A549 treated with CORT108297 at 1 μM for 4 hours (cell line): Measurements from ENCODE around the gene FCER2. TPM values are rescaled to one million over a fixed set of nuclear protein-coding genes. Genes with fewer than 3 reads are reported as not detected.

Experiments
- total RNA-seq: library from RNA; stranded (reverse); fragments of 200-300 nt; extraction: Qiagen RNA extraction; gene quantifications from 5 replicates; pipeline ENCODE4 v1.2.3, GENCODE V29; 2022

FCER2 gene, protein sequence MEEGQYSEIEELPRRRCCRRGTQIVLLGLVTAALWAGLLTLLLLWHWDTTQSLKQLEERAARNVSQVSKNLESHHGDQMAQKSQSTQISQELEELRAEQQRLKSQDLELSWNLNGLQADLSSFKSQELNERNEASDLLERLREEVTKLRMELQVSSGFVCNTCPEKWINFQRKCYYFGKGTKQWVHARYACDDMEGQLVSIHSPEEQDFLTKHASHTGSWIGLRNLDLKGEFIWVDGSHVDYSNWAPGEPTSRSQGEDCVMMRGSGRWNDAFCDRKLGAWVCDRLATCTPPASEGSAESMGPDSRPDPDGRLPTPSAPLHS
- total RNA-seq: not detected in 5 replicates

GRCh38 chr19:7701654-7702457 is at the start of gene FCER2:
FCER2 (minus strand) TSS chr19:7702131; CDS start chr19:7699760, 2,371 bp downstream.

GRCh38 chr19:7746903-7747884 is 45.3 kb upstream of the FCER2 start, which contains the start of gene CD209:
CD209 (minus strand) TSS chr19:7747534; CDS start chr19:7747511, 23 bp downstream.

GRCh38 chr19:7732045-7732444 is 30.1 kb upstream of the FCER2 start, which contains the start of gene CLEC4G:
CLEC4G (minus strand) TSS chr19:7732110; CDS start chr19:7732102, 8 bp downstream.

DNA sequence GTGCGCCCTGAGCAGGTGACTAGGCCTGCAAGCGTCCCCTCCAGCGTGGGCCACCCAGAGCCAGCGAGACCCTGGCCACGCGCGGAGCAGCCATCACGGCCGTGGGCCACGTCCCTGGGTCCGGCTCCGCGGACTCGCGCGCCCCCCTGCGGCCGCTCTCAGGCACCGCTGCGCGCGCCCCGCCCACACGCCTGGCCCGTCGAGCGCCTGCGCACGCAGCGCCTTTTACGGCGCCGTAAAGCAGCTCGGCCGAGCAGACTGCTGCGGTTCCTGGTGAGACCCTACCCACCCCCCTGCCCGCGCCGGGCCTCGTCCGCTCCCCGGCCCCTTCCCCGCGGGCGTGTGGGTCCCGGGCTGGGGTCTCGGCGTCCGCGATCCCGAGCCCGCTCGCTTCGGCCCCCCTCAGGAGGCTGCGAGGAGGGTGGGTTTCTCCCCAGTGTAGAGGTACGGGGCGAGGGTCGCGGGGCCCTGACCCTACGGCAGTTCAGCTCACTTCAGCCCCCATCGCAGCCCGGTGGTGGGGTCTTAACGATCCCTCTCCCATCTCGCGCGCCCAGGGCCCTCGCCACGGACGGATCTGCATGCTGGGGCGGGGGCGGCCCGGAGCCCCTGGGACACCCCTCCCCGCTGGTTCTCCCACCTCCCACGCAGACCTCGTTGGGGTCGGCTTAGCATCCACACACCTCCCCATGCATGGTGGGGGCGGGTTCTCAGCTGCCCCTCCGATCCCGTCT is 21.2 kb downstream of the FCER2 start, which contains the start of gene TRAPPC5:
TRAPPC5 (plus strand) TSS at position 228 of the 734 bp plus-strand sequence. CDS start 1,421 bp downstream, outside the sequence.

DNA sequence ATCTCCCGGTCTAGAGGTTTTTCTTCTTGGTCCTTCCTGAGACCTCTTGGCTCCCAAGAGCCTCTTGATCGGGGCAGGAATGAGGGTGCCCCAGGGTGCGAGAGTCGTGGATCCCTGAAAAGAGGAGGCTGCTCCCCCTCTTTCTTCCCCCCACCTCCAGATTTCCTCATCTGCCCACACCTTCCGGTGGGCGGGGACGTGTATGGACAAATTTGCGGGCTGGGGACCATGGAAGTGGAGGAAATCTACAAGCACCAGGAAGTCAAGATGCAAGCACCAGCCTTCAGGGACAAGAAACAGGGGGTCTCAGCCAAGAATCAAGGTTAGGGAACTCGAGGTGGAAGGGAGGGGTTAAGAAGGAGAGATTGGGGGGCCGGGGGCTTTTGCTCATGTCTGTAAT is 25.1 kb downstream of the FCER2 start, which contains the start of gene MCEMP1:
MCEMP1 (plus strand) TSS at position 237 of the 400 bp plus-strand sequence; CDS start at position 268, 31 bp downstream.

GRCh38 chr19:7668842-7669241 is 33.1 kb downstream of the FCER2 start, which contains the start of gene RETN:
RETN (plus strand) TSS chr19:7669049; CDS start chr19:7669327, 278 bp downstream.

Other genes with a start within 250 kb of the FCER2 start
- 1.3 to 2.6 TPM (median 2.1 TPM) in 5 replicates for gene PEX11G, start 213.1 kb downstream of the FCER2 start, total RNA-seq
- gene ZNF358, start 186.0 kb downstream of the FCER2 start, total RNA-seq: 17.1 to 19.2 TPM (median 18.1 TPM) in 5 replicates
- gene MCOLN1, start 179.5 kb downstream of the FCER2 start, total RNA-seq: 9.7 to 13.4 TPM (median 12.8 TPM) in 5 replicates
- gene PNPLA6, start 166.4 kb downstream of the FCER2 start, total RNA-seq: 27.9 to 37.9 TPM (median 34.0 TPM) in 5 replicates
- gene CAMSAP3, start 106.3 kb downstream of the FCER2 start, total RNA-seq: 3.1 to 5.6 TPM (median 4.4 TPM) in 5 replicates
- gene XAB2, start 72.6 kb downstream of the FCER2 start, total RNA-seq: 21.3 to 29.6 TPM (median 29.3 TPM) in 5 replicates
- gene PET100, start 72.3 kb downstream of the FCER2 start, total RNA-seq: 51.2 to 68.8 TPM (median 52.9 TPM) in 5 replicates
- gene PCP2, start 68.4 kb downstream of the FCER2 start, total RNA-seq: 0.22 to 0.26 TPM in 2 of 5 replicates, not detected in the others
- gene STXBP2, start 65.0 kb downstream of the FCER2 start, total RNA-seq: 32.2 to 44.6 TPM (median 42.6 TPM) in 5 replicates
- not detected in 5 replicates for gene RETN, start 33.1 kb downstream of the FCER2 start, total RNA-seq
- not detected in 5 replicates for gene MCEMP1, start 25.0 kb downstream of the FCER2 start, total RNA-seq
- 43.7 to 109 TPM (median 104 TPM) in 5 replicates for gene TRAPPC5, start 21.3 kb downstream of the FCER2 start, total RNA-seq
- gene CLEC4G, start 30.0 kb upstream of the FCER2 start, total RNA-seq: not detected in 5 replicates
- gene CD209, start 45.4 kb upstream of the FCER2 start, total RNA-seq: not detected in 5 replicates
- not detected in 5 replicates for gene CLEC4M, start 61.1 kb upstream of the FCER2 start, total RNA-seq
- 1.2 to 2.1 TPM (median 1.6 TPM) in 5 replicates for gene EVI5L, start 128.1 kb upstream of the FCER2 start, total RNA-seq
- gene PRR36, start 172.3 kb upstream of the FCER2 start, total RNA-seq: 0.22 to 0.48 TPM (median 0.37 TPM) in 5 replicates
- gene LRRC8E, start 186.4 kb upstream of the FCER2 start, total RNA-seq: 4.9 to 7.9 TPM (median 6.4 TPM) in 5 replicates
- 12.3 to 18.3 TPM (median 17.0 TPM) in 5 replicates for gene MAP2K7, start 201.7 kb upstream of the FCER2 start, total RNA-seq
- 0.73 to 2.3 TPM (median 2.1 TPM) in 5 replicates for gene TGFBR3L, start 212.7 kb upstream of the FCER2 start, total RNA-seq
- 20.5 to 32.0 TPM (median 30.8 TPM) in 5 replicates for gene SNAPC2, start 218.2 kb upstream of the FCER2 start, total RNA-seq
- gene CTXN1, start 224.0 kb upstream of the FCER2 start, total RNA-seq: 8.5 to 24.3 TPM (median 22.2 TPM) in 5 replicates
- 26.8 to 32.5 TPM (median 29.3 TPM) in 5 replicates for gene TIMM44, start 241.5 kb upstream of the FCER2 start, total RNA-seq